22Rv1 (cell line): ENCODE data around the gene CA10.

Experiments
- CTCF ChIP-seq: fragments of 450-650 bp; IDR thresholded peaks from 2 replicates; pipeline ENCODE4 v1.5.1; 2017; ENCODE audit warnings: mild to moderate bottlenecking
- ZFX ChIP-seq: fragments of 450-650 bp; IDR thresholded peaks from 2 replicates; pipeline ENCODE4 v1.6.1; 2017; ENCODE audit warnings: antibody characterized with exemption, borderline replicate concordance

GRCh38 chr17:52027620-52028295 is 130.8 kb downstream of the CA10 start:
- TF ChIP-seq CTCF (no peak), ZFX (no peak)
